Cerebellar cortex (tissue), 1 donor: ENCODE data around the gene SLC26A9.
"Not testable (repeated sequence)": the region's sequence is repeated elsewhere in the genome, so short reads cannot be mapped to it uniquely, and the experiment has no call there.

ENCODE experiments used
- DNase-seq: peaks from one replicate; pipeline ENCODE4 v3.0.0-alpha.2; 2015; ENCODE audit warnings: low spot score

SLC26A9 gene

GRCh38 chr1:205889706-205890105 is 53.5 kb downstream of the SLC26A9 start:
- not testable (repeated sequence) for DNase-seq

GRCh38 chr1:205889006-205889405 is 54.2 kb downstream of the SLC26A9 start:
- not testable (repeated sequence) for DNase-seq

GRCh38 chr1:205883792-205884191 is 59.5 kb downstream of the SLC26A9 start:
- DNase-seq = no peak

- DNase-seq = no peak
Measured at GRCh38 chr1:205880923-205881322, 62.3 kb downstream of the SLC26A9 start.

GRCh38 chr1:205879974-205880373 is 63.3 kb downstream of the SLC26A9 start:
- DNase-seq = no peak

GRCh38 chr1:205878026-205878425 is 65.2 kb downstream of the SLC26A9 start:
- DNase-seq = no peak

GRCh38 chr1:205873148-205873547 is 70.1 kb downstream of the SLC26A9 start:
- not testable (repeated sequence) for DNase-seq

- DNase-seq = no peak
Measured at GRCh38 chr1:205870236-205870635, 73.0 kb downstream of the SLC26A9 start.
